Astrocyte (in vitro differentiated cells and primary cell): Measurements from ENCODE around the gene SCYGR3.

ENCODE experiments used
- CTCF ChIP-seq: IDR thresholded peaks from 2 replicates; pipeline ENCODE4 v1.5.1; 2011; ENCODE audit warnings: low read depth, mild to moderate bottlenecking, inconsistent platforms, low read length, moderate library complexity; ENCODE audit not compliant: insufficient read depth
- EZH2 ChIP-seq: IDR thresholded peaks from 2 replicates; pipeline ENCODE4 v1.6.1; 2012; ENCODE audit warnings: mild to moderate bottlenecking, low read length, inconsistent platforms; ENCODE audit not compliant: insufficient read depth

- TF ChIP-seq CTCF (no peak), EZH2 (no peak)
Measured at GRCh38 chr2:227634201-227634600, 19.6 kb upstream of the SCYGR3 start.
